ENCODE measurements around the gene PHLPP1.

The PHLPP1 gene

GRCh38 chr18:62957885-62958472 lies 242.6 kb downstream of the PHLPP1 start:
- CTCF ChIA-PET: interaction anchor here (0.9 to 5.0 kb wide), 16 partner anchors 8 to 371 kb away, joined by 3 to 70 read pairs (median 5); partner anchors contain the start of gene PHLPP1
- Mint-ChIP-seq H3K27ac (no peak overlapping the region), H3K27me3 (no peaks in the 10 kb centered on the region), H3K4me3 (no peak overlapping the region), H3K4me1 (peaks cover 13% of the 10 kb centered on the region), H3K9me3 (no peaks in the 10 kb centered on the region), H3K36me3 (no peaks in the 10 kb centered on the region)
- DNase-seq: peak; percentile 64

GRCh38 chr18:62959481-62959880 lies 244.1 kb downstream of the PHLPP1 start:
- DNase-seq: no peak
- H3K9me3 Mint-ChIP-seq: no peaks in the 10 kb centered on the region
- H3K27ac Mint-ChIP-seq: no peak overlapping the region
- CTCF ChIA-PET: interaction anchor here (2.4 to 5.0 kb wide), 5 partner anchors 20 to 373 kb away, joined by 7 to 70 read pairs (median 17); partner anchors contain the start of gene PHLPP1
- no peaks in the 10 kb centered on the region for H3K27me3 Mint-ChIP-seq
- H3K4me3 Mint-ChIP-seq: no peak overlapping the region
- H3K36me3 Mint-ChIP-seq: no peaks in the 10 kb centered on the region
- peaks cover 3% of the 10 kb centered on the region for H3K4me1 Mint-ChIP-seq

- CTCF ChIA-PET: interaction anchor here (0.6 to 2.4 kb wide), 4 partner anchors 10 to 249 kb away, joined by 3 to 7 read pairs (median 4); partner anchors contain the start of gene PHLPP1
- no peaks in the 10 kb centered on the region for H3K4me1 Mint-ChIP-seq
- H3K9me3 Mint-ChIP-seq: no peaks in the 10 kb centered on the region
- no peaks in the 10 kb centered on the region for H3K36me3 Mint-ChIP-seq
- H3K27ac Mint-ChIP-seq: no peak overlapping the region
- no peak overlapping the region for H3K4me3 Mint-ChIP-seq
- no peaks in the 10 kb centered on the region for H3K27me3 Mint-ChIP-seq
- no peak for DNase-seq
Measured at GRCh38 chr18:62963507-62963906, 248.2 kb downstream of the PHLPP1 start.

GRCh38 chr18:62964432-62964831 lies 249.1 kb downstream of the PHLPP1 start:
- no peak for DNase-seq
- Mint-ChIP-seq H3K36me3 (no peaks in the 10 kb centered on the region), H3K27me3 (no peaks in the 10 kb centered on the region), H3K27ac (no peak overlapping the region), H3K4me1 (no peaks in the 10 kb centered on the region), H3K9me3 (no peaks in the 10 kb centered on the region), H3K4me3 (no peak overlapping the region)
- CTCF ChIA-PET: interaction anchor here (1.3 to 1.5 kb wide), 2 partner anchors 9 to 250 kb away, joined by 4 to 5 read pairs; partner anchors contain the start of gene PHLPP1

DNA sequence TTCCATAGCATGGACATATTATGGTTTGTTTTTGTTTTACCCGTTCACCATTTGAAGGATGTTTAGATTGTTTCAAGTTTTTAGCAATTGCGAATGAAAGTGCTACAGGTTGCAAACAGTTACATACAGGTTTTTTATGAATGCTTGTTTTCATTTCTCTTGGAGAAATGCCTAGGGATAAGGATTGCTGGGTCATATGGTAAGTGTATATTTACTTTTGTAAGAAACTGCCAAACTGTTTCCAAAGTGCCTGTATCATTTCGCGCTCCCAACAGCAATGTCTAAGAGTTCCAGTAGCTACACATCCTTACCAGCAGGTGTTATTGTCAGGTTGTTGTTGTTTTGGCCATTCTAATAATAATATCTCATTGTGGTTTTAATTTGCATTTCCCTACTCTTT lies 251.7 kb downstream of the PHLPP1 start:
- Mint-ChIP-seq H3K27ac (no peak overlapping the region), H3K36me3 (no peaks in the 10 kb centered on the region), H3K9me3 (no peaks in the 10 kb centered on the region), H3K4me1 (no peaks in the 10 kb centered on the region), H3K27me3 (no peaks in the 10 kb centered on the region), H3K4me3 (no peak overlapping the region)
- no peak for DNase-seq
- CTCF ChIA-PET: no interaction called here

DNA sequence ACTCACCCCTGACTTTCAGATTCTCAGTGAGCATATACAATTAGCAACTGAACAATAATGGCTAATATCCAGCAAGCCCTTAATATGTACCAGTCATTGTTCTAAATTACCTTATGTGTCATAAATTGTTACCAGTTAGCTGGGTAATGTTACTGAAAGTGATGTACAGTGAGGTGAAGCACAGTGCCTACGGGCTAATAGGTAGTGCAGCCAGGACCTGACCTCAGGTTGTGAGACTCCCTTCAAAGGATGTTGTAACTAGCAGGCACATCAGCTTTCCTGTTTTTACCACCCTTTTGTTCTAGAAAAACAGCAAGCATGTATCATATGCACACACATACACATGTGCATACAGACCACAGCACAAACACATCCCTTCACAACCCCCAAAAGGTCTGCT lies 258.3 kb downstream of the PHLPP1 start:
- no peak for DNase-seq
- H3K27ac Mint-ChIP-seq: no peak overlapping the region
- H3K9me3 Mint-ChIP-seq: no peaks in the 10 kb centered on the region
- CTCF ChIA-PET: interaction anchor here (1.5 to 1.6 kb wide), 2 partner anchors 9 to 10 kb away, joined by 5 to 7 read pairs; no protein-coding TSS in a partner anchor
- no peak overlapping the region for H3K4me3 Mint-ChIP-seq
- H3K27me3 Mint-ChIP-seq: no peaks in the 10 kb centered on the region
- no peaks in the 10 kb centered on the region for H3K4me1 Mint-ChIP-seq
- H3K36me3 Mint-ChIP-seq: no peaks in the 10 kb centered on the region

DNA sequence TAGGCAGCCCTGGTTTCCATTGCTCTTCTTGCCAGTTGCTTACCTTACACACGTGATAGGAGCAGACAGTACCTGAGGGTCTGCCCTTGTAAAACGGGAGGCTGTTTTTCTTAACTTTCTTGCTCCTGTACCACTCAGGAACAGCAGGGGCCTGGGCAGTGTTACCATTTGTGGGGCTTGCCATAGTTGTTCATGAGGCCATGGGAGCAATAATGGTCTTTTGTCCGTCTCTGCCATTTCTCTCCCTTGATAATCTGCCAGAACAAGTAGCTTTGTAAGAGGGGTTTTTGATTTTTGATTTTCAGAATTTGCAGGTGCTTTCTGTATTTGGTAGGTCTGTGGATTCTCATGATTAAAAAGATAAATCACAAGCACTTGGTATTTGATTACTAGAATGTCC lies 259.0 kb downstream of the PHLPP1 start:
- Mint-ChIP-seq H3K27me3 (no peaks in the 10 kb centered on the region), H3K4me1 (no peaks in the 10 kb centered on the region), H3K27ac (no peak overlapping the region), H3K9me3 (no peaks in the 10 kb centered on the region), H3K4me3 (no peak overlapping the region), H3K36me3 (no peaks in the 10 kb centered on the region)
- CTCF ChIA-PET: interaction anchor here (1.5 kb wide), 1 partner anchor 8 kb away, joined by 7 read pairs; no protein-coding TSS in a partner anchor
- no peak for DNase-seq

DNA sequence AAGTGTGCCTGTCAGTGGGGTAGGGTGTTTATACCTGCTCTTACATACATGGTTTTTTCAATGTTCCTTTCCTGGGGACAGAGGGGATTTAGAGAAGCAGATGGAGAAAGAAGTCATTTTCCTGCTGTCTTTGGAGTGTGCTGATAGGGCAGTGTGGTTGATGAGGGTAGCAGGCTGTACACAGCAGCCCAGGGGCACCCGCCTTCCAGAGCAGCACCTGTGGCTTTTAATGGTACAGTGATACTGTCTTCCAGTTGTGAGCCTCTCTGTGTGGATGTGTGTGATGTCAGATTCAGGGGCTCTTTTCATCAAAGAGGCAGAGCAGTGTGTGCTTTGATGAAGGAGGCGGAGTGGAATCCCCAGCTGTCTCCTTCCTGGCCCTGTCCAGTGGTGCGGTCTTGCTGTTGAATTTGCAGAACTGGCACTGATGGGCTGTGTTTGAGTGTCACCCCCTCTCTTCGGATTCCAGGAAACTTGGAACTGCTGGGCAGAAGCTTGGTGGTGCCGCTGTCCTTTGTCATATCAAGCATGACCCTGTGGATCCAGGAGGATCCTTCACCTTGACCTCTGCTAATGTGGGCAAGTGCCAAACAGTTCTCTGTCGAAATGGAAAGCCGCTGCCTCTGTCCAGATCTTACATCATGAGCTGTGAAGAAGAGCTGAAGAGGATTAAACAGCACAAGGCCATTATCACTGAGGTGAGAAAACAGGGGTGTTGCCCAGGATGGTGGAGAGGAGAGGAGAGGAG lies 259.8 kb downstream of the PHLPP1 start:
- H3K27me3 Mint-ChIP-seq: no peaks in the 10 kb centered on the region
- CTCF ChIA-PET: interaction anchor here (1.2 kb wide), 1 partner anchor 41 kb away, joined by 3 read pairs; no protein-coding TSS in a partner anchor

DNA sequence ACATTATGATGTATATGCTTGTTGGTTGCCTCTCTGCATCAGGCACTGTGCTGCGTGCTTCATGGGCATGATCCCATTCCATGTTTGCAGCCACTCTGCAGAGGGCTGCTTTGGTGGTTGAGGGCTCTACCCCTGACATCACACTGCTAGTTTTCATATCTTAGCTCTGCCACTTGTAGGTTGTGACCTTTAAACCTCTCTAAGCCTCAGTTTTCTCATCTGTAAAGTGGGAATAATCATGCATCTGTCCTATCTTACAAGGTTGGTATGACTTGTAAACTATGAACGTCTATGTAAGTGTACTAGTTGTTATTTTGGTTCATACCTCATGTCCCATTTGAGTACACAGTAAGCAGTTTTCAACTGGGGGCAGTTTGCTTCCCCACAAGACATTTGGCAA lies 260.4 kb downstream of the PHLPP1 start:
- no peak overlapping the region for H3K27ac Mint-ChIP-seq
- CTCF ChIA-PET: interaction anchor here (0.6 to 1.4 kb wide), 4 partner anchors 17 to 463 kb away, joined by 3 to 5 read pairs (median 3); no protein-coding TSS in a partner anchor

More for the DNA sequence above, 259.8 kb downstream of the PHLPP1 start:
- DNase-seq: no peak
- Mint-ChIP-seq H3K36me3 (no peaks in the 10 kb centered on the region), H3K9me3 (no peaks in the 10 kb centered on the region), H3K4me1 (no peaks in the 10 kb centered on the region), H3K4me3 (no peak overlapping the region), H3K27ac (no peak overlapping the region)

DNA sequence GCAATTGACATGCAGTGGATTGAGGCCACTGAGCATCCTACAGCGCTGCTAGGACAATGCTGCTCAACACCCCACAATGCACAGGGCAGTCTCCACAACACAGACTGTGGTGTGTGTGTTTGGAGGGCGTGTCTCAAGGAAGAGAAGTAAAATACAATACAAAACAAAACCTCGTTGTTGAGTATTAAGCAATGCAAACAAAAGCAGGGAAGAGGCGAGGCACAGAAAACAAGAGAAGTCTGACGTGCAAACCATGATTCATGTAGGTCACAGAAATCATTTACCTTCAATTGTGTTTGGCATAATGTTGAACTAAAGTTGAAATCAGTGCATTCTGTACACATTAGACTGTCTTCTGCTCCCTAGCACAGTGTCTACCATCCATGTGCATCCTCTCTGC lies 260.9 kb downstream of the PHLPP1 start:
- CTCF ChIA-PET: interaction anchor here (0.6 to 1.4 kb wide), 3 partner anchors 18 to 463 kb away, joined by 3 to 5 read pairs (median 3); no protein-coding TSS in a partner anchor
- H3K4me3 Mint-ChIP-seq: no peak overlapping the region
- no peaks in the 10 kb centered on the region for H3K27me3 Mint-ChIP-seq
- no peaks in the 10 kb centered on the region for H3K9me3 Mint-ChIP-seq
- no peak overlapping the region for H3K27ac Mint-ChIP-seq
- no peaks in the 10 kb centered on the region for H3K36me3 Mint-ChIP-seq
- no peaks in the 10 kb centered on the region for H3K4me1 Mint-ChIP-seq
- DNase-seq: no peak

More for the DNA sequence above, 260.4 kb downstream of the PHLPP1 start:
- no peak overlapping the region for H3K4me3 Mint-ChIP-seq
- no peak for DNase-seq
- H3K9me3 Mint-ChIP-seq: no peaks in the 10 kb centered on the region
- no peaks in the 10 kb centered on the region for H3K36me3 Mint-ChIP-seq
- no peaks in the 10 kb centered on the region for H3K4me1 Mint-ChIP-seq
- no peaks in the 10 kb centered on the region for H3K27me3 Mint-ChIP-seq

DNA sequence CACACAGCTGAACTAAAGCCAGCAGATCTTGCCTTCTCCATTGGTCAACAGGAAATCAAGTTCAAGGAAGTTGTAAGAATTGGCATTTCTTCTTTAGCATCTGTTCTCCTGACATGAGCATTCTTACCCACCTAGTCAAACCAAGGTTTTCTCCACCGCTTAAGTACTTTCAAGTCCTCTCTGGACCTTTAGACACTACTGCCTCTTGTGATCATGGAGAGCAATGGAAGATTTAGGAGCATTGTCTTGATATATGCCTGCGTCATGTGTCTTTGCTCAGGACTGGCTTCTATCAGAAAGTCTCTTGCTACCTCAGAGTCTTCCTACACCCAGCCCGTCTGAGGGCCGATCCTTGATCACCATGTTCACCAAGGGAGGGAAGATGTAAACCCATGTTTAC lies 262.2 kb downstream of the PHLPP1 start:
- Mint-ChIP-seq H3K4me1 (peaks cover 3% of the 10 kb centered on the region), H3K27me3 (no peaks in the 10 kb centered on the region), H3K4me3 (no peak overlapping the region), H3K9me3 (no peaks in the 10 kb centered on the region), H3K36me3 (no peaks in the 10 kb centered on the region), H3K27ac (no peak overlapping the region)
- no peak for DNase-seq
- CTCF ChIA-PET: interaction anchor here (3.5 kb wide), 1 partner anchor 19 kb away, joined by 18 read pairs; no protein-coding TSS in a partner anchor

DNA sequence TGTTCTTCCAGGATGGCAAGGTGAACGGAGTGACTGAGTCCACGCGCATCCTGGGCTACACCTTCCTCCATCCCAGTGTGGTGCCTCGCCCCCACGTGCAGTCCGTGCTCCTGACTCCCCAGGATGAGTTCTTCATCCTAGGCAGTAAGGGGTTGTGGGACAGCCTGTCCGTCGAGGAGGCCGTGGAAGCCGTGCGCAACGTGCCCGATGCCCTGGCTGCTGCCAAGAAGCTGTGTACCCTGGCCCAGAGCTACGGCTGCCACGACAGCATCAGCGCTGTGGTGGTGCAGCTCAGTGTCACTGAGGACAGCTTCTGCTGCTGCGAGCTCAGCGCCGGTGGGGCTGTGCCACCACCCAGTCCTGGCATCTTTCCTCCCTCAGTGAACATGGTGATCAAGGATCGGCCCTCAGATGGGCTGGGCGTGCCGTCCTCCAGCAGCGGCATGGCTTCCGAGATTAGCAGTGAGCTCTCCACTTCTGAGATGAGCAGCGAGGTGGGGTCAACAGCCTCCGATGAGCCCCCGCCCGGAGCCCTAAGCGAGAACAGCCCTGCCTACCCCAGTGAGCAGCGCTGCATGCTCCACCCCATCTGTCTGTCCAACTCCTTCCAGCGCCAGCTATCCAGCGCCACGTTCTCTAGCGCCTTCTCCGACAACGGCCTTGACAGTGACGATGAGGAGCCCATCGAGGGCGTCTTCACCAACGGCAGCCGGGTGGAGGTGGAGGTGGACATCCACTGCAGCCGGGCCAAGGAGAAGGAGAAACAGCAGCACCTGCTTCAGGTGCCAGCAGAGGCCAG lies 263.1 kb downstream of the PHLPP1 start:
- no peak overlapping the region for H3K4me3 Mint-ChIP-seq
- peaks cover 4% of the 10 kb centered on the region for H3K4me1 Mint-ChIP-seq
- H3K27ac Mint-ChIP-seq: no peak overlapping the region
- no peaks in the 10 kb centered on the region for H3K9me3 Mint-ChIP-seq
- H3K27me3 Mint-ChIP-seq: no peaks in the 10 kb centered on the region
- DNase-seq: no peak
- CTCF ChIA-PET: interaction anchor here (2.0 to 3.5 kb wide), 2 partner anchors 20 to 264 kb away, joined by 5 to 18 read pairs; partner anchors contain the start of gene PHLPP1
- H3K36me3 Mint-ChIP-seq: no peaks in the 10 kb centered on the region

GRCh38 chr18:62979176-62979575 lies 263.8 kb downstream of the PHLPP1 start:
- Mint-ChIP-seq H3K4me1 (peaks cover 4% of the 10 kb centered on the region), H3K4me3 (no peak overlapping the region), H3K9me3 (no peaks in the 10 kb centered on the region), H3K27ac (no peak overlapping the region), H3K27me3 (no peaks in the 10 kb centered on the region), H3K36me3 (no peaks in the 10 kb centered on the region)
- CTCF ChIA-PET: interaction anchor here (2.0 to 3.5 kb wide), 2 partner anchors 21 to 264 kb away, joined by 5 to 18 read pairs; partner anchors contain the start of gene PHLPP1
- DNase-seq: no peak

- CTCF ChIA-PET: interaction anchor here (1.0 to 3.5 kb wide), 3 partner anchors 22 to 265 kb away, joined by 3 to 18 read pairs (median 5); partner anchors contain the start of gene PHLPP1
- H3K4me3 Mint-ChIP-seq: no peak overlapping the region
- H3K36me3 Mint-ChIP-seq: no peaks in the 10 kb centered on the region
- H3K9me3 Mint-ChIP-seq: no peaks in the 10 kb centered on the region
- peaks cover 2% of the 10 kb centered on the region for H3K27me3 Mint-ChIP-seq
- peaks cover 4% of the 10 kb centered on the region for H3K4me1 Mint-ChIP-seq
- no peak overlapping the region for H3K27ac Mint-ChIP-seq
- no peak for DNase-seq
Measured at GRCh38 chr18:62979900-62980299, 264.6 kb downstream of the PHLPP1 start.
